Fibroblast of lung (primary cell): ENCODE data around the gene SYPL1.

Source experiments
- EZH2 ChIP-seq: IDR thresholded peaks from 2 replicates; pipeline ENCODE4 v1.5.1; 2012; ENCODE audit warnings: low read length, control low read depth, mild to moderate bottlenecking; ENCODE audit errors: missing control alignments
- TF ChIP-seq, protein P1 (sequence below), 2 donors: IDR thresholded peaks in 1 of 2; conservative IDR thresholded peaks in 1 of 2; 1 replicate in 1 of 2; 2 replicates in 1 of 2; pipeline ENCODE4 v1.5.1; 2011 to 2012; ENCODE audit warnings: low read length in 2 of 2, control low read depth in 1 of 2, inconsistent platforms in 1 of 2, low read depth in 1 of 2, mild to moderate bottlenecking in 1 of 2

DNA sequence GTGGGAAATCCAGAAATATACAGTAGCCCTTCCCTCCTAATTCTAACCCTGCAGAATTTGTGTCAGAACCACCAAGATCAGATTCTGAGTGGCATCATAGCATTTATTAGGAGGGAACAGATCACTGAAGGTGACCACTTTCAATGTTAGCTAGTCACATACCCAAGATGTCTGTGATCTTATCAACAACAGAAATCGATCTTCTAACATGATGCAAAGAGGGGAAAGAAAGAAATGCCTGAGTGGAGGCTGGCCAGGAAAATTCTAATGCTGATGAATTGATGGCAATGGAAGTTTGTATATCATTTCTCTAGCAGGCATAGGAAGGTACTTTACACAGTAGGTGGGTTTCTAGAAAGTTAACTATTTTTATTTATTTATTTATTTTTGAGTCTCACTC is 10.6 kb upstream of the SYPL1 start:
- TF ChIP-seq, protein P1, sequence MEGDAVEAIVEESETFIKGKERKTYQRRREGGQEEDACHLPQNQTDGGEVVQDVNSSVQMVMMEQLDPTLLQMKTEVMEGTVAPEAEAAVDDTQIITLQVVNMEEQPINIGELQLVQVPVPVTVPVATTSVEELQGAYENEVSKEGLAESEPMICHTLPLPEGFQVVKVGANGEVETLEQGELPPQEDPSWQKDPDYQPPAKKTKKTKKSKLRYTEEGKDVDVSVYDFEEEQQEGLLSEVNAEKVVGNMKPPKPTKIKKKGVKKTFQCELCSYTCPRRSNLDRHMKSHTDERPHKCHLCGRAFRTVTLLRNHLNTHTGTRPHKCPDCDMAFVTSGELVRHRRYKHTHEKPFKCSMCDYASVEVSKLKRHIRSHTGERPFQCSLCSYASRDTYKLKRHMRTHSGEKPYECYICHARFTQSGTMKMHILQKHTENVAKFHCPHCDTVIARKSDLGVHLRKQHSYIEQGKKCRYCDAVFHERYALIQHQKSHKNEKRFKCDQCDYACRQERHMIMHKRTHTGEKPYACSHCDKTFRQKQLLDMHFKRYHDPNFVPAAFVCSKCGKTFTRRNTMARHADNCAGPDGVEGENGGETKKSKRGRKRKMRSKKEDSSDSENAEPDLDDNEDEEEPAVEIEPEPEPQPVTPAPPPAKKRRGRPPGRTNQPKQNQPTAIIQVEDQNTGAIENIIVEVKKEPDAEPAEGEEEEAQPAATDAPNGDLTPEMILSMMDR (conservative IDR thresholded peaks at IDR 0.05 in 1 of 2, IDR thresholded peaks at IDR 0.05 in 1 of 2; ENCODE audit: low read depth in 1 of 2, low read length in 2 of 2) = no peak
- no peak for TF ChIP-seq EZH2
